Measurements from ENCODE around the gene DPH5. TPM values are rescaled to one million over a fixed set of nuclear protein-coding genes. Genes with fewer than 3 reads are reported as not detected.

The DPH5 gene
- total and polyA plus RNA-seq, 2 donors (not counting 3 experiments of a cell fraction or from before 2014, with no cell fraction given): 37.2 to 43.6 TPM

GRCh38 chr1:100979631-100980030, 46.0 kb downstream of the DPH5 start:
- intact Hi-C loops (cut with micrococcal nuclease) (no loop called here), dilution Hi-C loops (cut with MboI; ENCODE audit: extremely low pct_ligation_motif_present, low sequenced_read_pairs) (no loop called here)
- Histone ChIP-seq H3K9me1 (replicated peaks; ENCODE audit: control insufficient read depth, extremely low read depth, insufficient read depth, low read length) (no peaks in the 10 kb centered on the region), H3K27me3 (ENCODE audit: control insufficient read depth in 2 of 2, insufficient read depth in 2 of 2, low read length in 2 of 2) (no peaks in the 10 kb centered on the region), H3K27ac (ENCODE audit: insufficient read depth, low read depth, low read length) (no peak overlapping the region), H3K9me3 (replicated peaks; ENCODE audit: control insufficient read depth, insufficient read depth, low read length) (no peaks in the 10 kb centered on the region), H3K4me2 (ENCODE audit: insufficient read depth, low read length) (no peak overlapping the region), H3K79me2 (ENCODE audit: control insufficient read depth, insufficient read depth, low read length) (no peaks in the 10 kb centered on the region), H3K4me1 (ENCODE audit: control insufficient read depth, extremely low read depth, insufficient read depth, low read length) (peaks cover 5% of the 10 kb centered on the region), H4K20me1 (replicated peaks; ENCODE audit: control insufficient read depth, extremely low read depth, insufficient read depth, low read length) (no peaks in the 10 kb centered on the region), H3K4me3 (replicated peaks in 1 of 3; ENCODE audit: insufficient read depth in 1 of 3, low read depth in 1 of 3, low read length in 3 of 3) (no peak overlapping the region), H3K36me3 (ENCODE audit: control insufficient read depth in 2 of 2, extremely low read depth in 1 of 2, insufficient read depth in 2 of 2, low read length in 2 of 2) (peaks cover 0 to 4% of the 10 kb centered on the region in 2 experiments), H2AFZ (ENCODE audit: low read depth, low read length) (no peak overlapping the region), H3K9ac (replicated peaks; ENCODE audit: extremely low read depth, insufficient read depth, low read length) (no peak overlapping the region)
- TF ChIP-seq MYC (IDR thresholded peaks at IDR 0.05; ENCODE audit: low read depth, low read length) (no peak), EZH2 (IDR thresholded peaks at IDR 0.05; ENCODE audit: borderline replicate concordance, low read depth, low read length, severe bottlenecking) (no peak), POLR2A (IDR thresholded peaks at IDR 0.05; ENCODE audit: low read depth, low read length) (no peak), MAX (IDR thresholded peaks at IDR 0.05; ENCODE audit: insufficient read depth, insufficient read length) (no peak), JUN (IDR thresholded peaks at IDR 0.05; ENCODE audit: borderline replicate concordance, insufficient read depth, insufficient read length, low read depth) (no peak), POLR2AphosphoS5 (IDR thresholded peaks at IDR 0.05; ENCODE audit: insufficient read depth, low read depth, low read length) (no peak), FOS (IDR thresholded peaks at IDR 0.05; ENCODE audit: borderline replicate concordance, insufficient read depth, low read length) (no peak)
- DNase-seq (ENCODE audit: low read depth, low spot score) (no peak), FAIRE-seq (no peak)
- POLR2A ChIA-PET: no interaction called here
- CTCF ChIA-PET: interaction anchor here (1.3 to 1.4 kb wide), 2 partner anchors 15 to 24 kb away, joined by 3 read pairs; no protein-coding TSS in a partner anchor
- no TSS peak for BruUV-seq (replicated peaks)

GRCh38 chr1:100976936-100977335, 48.6 kb downstream of the DPH5 start:
- H3K27me3 ChIP-seq (ENCODE audit: control insufficient read depth in 2 of 2, insufficient read depth in 2 of 2, low read length in 2 of 2): no peaks in the 10 kb centered on the region
- H3K36me3 ChIP-seq (ENCODE audit: control insufficient read depth in 2 of 2, extremely low read depth in 1 of 2, insufficient read depth in 2 of 2, low read length in 2 of 2): peaks cover 0 to 5% of the 10 kb centered on the region in 2 experiments
- no peaks in the 10 kb centered on the region for H3K79me2 ChIP-seq (ENCODE audit: control insufficient read depth, insufficient read depth, low read length)
- intact Hi-C loops (cut with micrococcal nuclease): loop anchor here (2.0 kb wide), 1 partner anchor 18 kb away; no protein-coding TSS in a partner anchor
- no peaks in the 10 kb centered on the region for H3K9me3 ChIP-seq (replicated peaks; ENCODE audit: control insufficient read depth, insufficient read depth, low read length)
- H3K4me1 ChIP-seq (ENCODE audit: control insufficient read depth, extremely low read depth, insufficient read depth, low read length): peaks cover 5% of the 10 kb centered on the region
- no peaks in the 10 kb centered on the region for H3K9me1 ChIP-seq (replicated peaks; ENCODE audit: control insufficient read depth, extremely low read depth, insufficient read depth, low read length)
- ChIA-PET POLR2A (no interaction called here), CTCF (no interaction called here)
- TF ChIP-seq POLR2A (IDR thresholded peaks at IDR 0.05; ENCODE audit: low read depth, low read length) (no peak), POLR2AphosphoS5 (IDR thresholded peaks at IDR 0.05; ENCODE audit: insufficient read depth, low read depth, low read length) (no peak), JUN (IDR thresholded peaks at IDR 0.05; ENCODE audit: borderline replicate concordance, insufficient read depth, insufficient read length, low read depth) (no peak), FOS (IDR thresholded peaks at IDR 0.05; ENCODE audit: borderline replicate concordance, insufficient read depth, low read length) (no peak), GATA2 (IDR thresholded peaks at IDR 0.05; ENCODE audit: insufficient read depth, insufficient read length, low read depth, low read length) (no peak), CTCF (IDR thresholded peaks at IDR 0.05; ENCODE audit: extremely low read depth in 1 of 2, insufficient read depth in 1 of 2, low read depth in 1 of 2, low read length in 2 of 2) (no peak), MAX (IDR thresholded peaks at IDR 0.05; ENCODE audit: insufficient read depth, insufficient read length) (no peak), MYC (IDR thresholded peaks at IDR 0.05; ENCODE audit: low read depth, low read length) (no peak)
- dilution Hi-C loops (cut with MboI; ENCODE audit: extremely low pct_ligation_motif_present, low sequenced_read_pairs): no loop called here
- DNase-seq (ENCODE audit: low read depth, low spot score): no peak
- H3K4me3 ChIP-seq (replicated peaks in 1 of 3; ENCODE audit: insufficient read depth in 1 of 3, low read depth in 1 of 3, low read length in 3 of 3): no peak overlapping the region
- BruUV-seq (replicated peaks): no TSS peak
- no peak for FAIRE-seq
- H3K27ac ChIP-seq (ENCODE audit: insufficient read depth, low read depth, low read length): no peak overlapping the region
- H2AFZ ChIP-seq (ENCODE audit: low read depth, low read length): no peak overlapping the region
- no peaks in the 10 kb centered on the region for H4K20me1 ChIP-seq (replicated peaks; ENCODE audit: control insufficient read depth, extremely low read depth, insufficient read depth, low read length)
- H3K9ac ChIP-seq (replicated peaks; ENCODE audit: extremely low read depth, insufficient read depth, low read length): no peak overlapping the region
- no peak overlapping the region for H3K4me2 ChIP-seq (ENCODE audit: insufficient read depth, low read length)

All from endothelial cell of umbilical vein (primary cell).